GM23338 (cell line): Measurements from ENCODE around the gene CELF4.

Experiments
- CTCF ChIP-seq, 2 experiments: fragments of 200-600 bp in 1 of 2; sonication (generic) in 1 of 2; conservative IDR thresholded peaks; 2 replicates each; pipeline versions ENCODE4 v1.5.1 to v1.6.1; 2016 to 2017; ENCODE audit warnings: antibody characterized with exemption in 2 of 2, low read depth in 2 of 2, mild to moderate bottlenecking in 2 of 2, moderate library complexity in 1 of 2
- ETS1 ChIP-seq: IDR thresholded peaks from 2 replicates; pipeline ENCODE4 v1.6.1; 2016; ENCODE audit warnings: antibody characterized with exemption
- EZH2 ChIP-seq: fragments of 200-600 bp; sonication (generic); IDR thresholded peaks from one replicate; pipeline ENCODE4 v1.8.0; 2017; ENCODE audit warnings: antibody characterized with exemption, mild to moderate bottlenecking, low read depth; ENCODE audit not compliant: unreplicated experiment
- EZH2phosphoT487 ChIP-seq: fragments of 200-600 bp; sonication (generic); IDR thresholded peaks from one replicate; pipeline ENCODE4 v1.8.1; 2018; ENCODE audit warnings: antibody characterized with exemption; ENCODE audit not compliant: unreplicated experiment
- JUNB ChIP-seq: IDR thresholded peaks from one replicate; pipeline ENCODE4 v1.6.1; 2016; ENCODE audit warnings: antibody characterized with exemption; ENCODE audit not compliant: unreplicated experiment
- NANOG ChIP-seq: IDR thresholded peaks from 2 replicates; pipeline ENCODE4 v1.6.1; 2016; ENCODE audit warnings: antibody characterized with exemption, borderline replicate concordance
- POLR2AphosphoS5 ChIP-seq: IDR thresholded peaks from 2 replicates; pipeline ENCODE4 v1.6.1; 2016; ENCODE audit warnings: antibody characterized with exemption, low read depth
- REST ChIP-seq: IDR thresholded peaks from one replicate; pipeline ENCODE4 v1.6.1; 2018; ENCODE audit warnings: antibody characterized with exemption; ENCODE audit not compliant: unreplicated experiment
- ZNF331 ChIP-seq: fragments of 250-450 bp; sonication (Bioruptor Pico); IDR thresholded peaks from 2 replicates; pipeline ENCODE4 v1.5.0; 2020; ENCODE audit warnings: low read depth, mild to moderate bottlenecking, moderate library complexity

GRCh38 chr18:37544217-37544616, 21.4 kb downstream of the CELF4 start:
- no peak for TF ChIP-seq CTCF (conservative IDR thresholded peaks at IDR 0.05; ENCODE audit: low read depth in 2 of 2)
- TF ChIP-seq POLR2AphosphoS5: no peak
- no peak for TF ChIP-seq EZH2
- TF ChIP-seq NANOG: no peak
- no peak for TF ChIP-seq ETS1
- no peak for TF ChIP-seq EZH2phosphoT487
- no peak for TF ChIP-seq ZNF331
- TF ChIP-seq REST: no peak
- no peak for TF ChIP-seq JUNB
